ENCODE data around the gene NEURL4.

The NEURL4 gene

DNA sequence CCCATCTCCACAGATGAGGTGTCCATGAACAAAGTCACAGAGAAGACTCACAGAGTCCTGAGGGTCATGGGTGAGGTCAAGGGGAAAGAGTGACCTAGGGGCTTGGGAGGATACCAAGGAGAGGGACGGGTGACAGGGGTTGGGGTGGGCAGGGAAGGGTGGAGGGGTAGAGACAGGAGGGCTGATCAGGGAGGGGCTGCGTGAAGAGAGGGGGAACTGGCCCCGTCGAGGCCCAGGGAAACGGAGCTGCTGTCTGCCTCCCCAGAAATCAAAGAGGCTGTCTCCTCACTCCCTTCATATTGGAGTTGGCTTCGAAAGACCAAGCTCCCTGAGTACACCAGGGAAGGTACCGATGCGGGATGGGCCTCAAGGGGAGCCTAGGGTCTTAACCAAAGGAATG lies 26.4 kb upstream of the NEURL4 start:
- no peak for DNase-seq (ENCODE audit: low read depth)
- TF ChIP-seq, protein P1, sequence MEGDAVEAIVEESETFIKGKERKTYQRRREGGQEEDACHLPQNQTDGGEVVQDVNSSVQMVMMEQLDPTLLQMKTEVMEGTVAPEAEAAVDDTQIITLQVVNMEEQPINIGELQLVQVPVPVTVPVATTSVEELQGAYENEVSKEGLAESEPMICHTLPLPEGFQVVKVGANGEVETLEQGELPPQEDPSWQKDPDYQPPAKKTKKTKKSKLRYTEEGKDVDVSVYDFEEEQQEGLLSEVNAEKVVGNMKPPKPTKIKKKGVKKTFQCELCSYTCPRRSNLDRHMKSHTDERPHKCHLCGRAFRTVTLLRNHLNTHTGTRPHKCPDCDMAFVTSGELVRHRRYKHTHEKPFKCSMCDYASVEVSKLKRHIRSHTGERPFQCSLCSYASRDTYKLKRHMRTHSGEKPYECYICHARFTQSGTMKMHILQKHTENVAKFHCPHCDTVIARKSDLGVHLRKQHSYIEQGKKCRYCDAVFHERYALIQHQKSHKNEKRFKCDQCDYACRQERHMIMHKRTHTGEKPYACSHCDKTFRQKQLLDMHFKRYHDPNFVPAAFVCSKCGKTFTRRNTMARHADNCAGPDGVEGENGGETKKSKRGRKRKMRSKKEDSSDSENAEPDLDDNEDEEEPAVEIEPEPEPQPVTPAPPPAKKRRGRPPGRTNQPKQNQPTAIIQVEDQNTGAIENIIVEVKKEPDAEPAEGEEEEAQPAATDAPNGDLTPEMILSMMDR (IDR thresholded peaks at IDR 0.05; ENCODE audit: low read depth, low read length), result no peak
- TF ChIP-seq MYC (IDR thresholded peaks at IDR 0.05; ENCODE audit: low read depth, low read length), result no peak
- TF ChIP-seq, protein P2, sequence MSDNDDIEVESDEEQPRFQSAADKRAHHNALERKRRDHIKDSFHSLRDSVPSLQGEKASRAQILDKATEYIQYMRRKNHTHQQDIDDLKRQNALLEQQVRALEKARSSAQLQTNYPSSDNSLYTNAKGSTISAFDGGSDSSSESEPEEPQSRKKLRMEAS (IDR thresholded peaks at IDR 0.05; ENCODE audit: low read depth, low read length), result no peak
- TF ChIP-seq POLR2A (IDR thresholded peaks at IDR 0.05; ENCODE audit: extremely low read depth, insufficient read length), result no peak
- no peak overlapping the region for H3K4me3 ChIP-seq (ENCODE audit: low read depth, low read length)

DNA sequence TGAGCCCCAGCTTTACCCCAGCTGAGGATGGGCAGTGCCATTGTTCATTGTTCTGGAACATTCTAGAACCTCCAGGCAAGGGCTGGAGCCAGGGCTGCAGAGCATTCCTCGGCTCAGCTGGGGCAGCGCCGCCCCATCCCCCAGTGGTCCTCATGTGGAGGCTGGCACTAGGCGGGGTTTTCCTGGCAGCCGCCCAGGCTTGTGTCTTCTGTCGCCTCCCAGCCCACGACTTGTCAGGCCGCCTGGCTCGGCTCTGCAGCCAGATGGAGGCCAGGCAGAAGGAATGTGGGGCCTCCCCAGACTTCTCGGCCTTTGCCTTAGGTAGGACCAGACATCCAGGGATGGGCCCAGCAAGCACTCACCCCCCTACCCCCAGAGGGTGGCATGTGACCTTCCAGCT lies 25.9 kb upstream of the NEURL4 start, which contains the start of gene TMEM95:
Gene TMEM95 (plus strand): TSS at position 104 of the 400 bp plus-strand sequence. CDS start 49 bp downstream, at position 153.
- TF ChIP-seq, protein P2 (IDR thresholded peaks at IDR 0.05; ENCODE audit: low read depth, low read length), result no peak
- TF ChIP-seq POLR2A (IDR thresholded peaks at IDR 0.05; ENCODE audit: extremely low read depth, insufficient read length) (no peak), MYC (IDR thresholded peaks at IDR 0.05; ENCODE audit: low read depth, low read length) (no peak)
- TF ChIP-seq, protein P1 (IDR thresholded peaks at IDR 0.05; ENCODE audit: low read depth, low read length), result no peak
- no peak within 1 kb of the TSS for H3K4me3 ChIP-seq (ENCODE audit: low read depth, low read length)
- no peak for DNase-seq (ENCODE audit: low read depth)

DNA sequence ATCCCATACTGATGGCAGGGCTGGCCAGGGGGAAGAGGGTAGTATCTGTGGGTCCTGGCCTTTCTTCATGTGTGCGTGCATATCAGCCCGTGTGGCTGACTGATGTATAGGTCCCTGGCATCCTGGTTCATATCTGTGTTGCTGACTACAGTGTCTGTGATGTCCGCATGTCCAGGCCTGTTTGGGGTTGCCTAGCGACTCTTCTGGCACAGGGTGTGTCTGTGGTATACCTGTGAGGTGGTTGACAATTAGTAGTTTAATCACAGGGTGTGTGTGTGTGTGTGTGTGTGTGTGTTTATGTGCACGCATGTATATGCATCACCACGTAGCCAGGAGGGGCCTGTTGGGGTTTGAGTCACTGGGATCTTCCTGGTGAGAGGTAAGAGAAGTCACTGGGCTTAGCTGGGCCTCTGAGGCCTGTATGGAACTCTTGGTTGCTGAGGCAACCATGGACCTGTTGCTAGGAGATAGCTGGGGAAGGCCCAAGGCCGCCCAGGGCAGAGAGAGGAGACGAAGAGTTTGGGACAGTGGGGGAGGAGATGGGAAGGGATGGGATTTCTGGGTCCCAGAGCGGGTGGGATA lies 25.2 kb upstream of the NEURL4 start:
- no peak for DNase-seq (ENCODE audit: low read depth)
- TF ChIP-seq, protein P1 (IDR thresholded peaks at IDR 0.05; ENCODE audit: low read depth, low read length), result no peak
- TF ChIP-seq, protein P2 (IDR thresholded peaks at IDR 0.05; ENCODE audit: low read depth, low read length), result no peak
- TF ChIP-seq MYC (IDR thresholded peaks at IDR 0.05; ENCODE audit: low read depth, low read length), result no peak
- no peak for TF ChIP-seq POLR2A (IDR thresholded peaks at IDR 0.05; ENCODE audit: extremely low read depth, insufficient read length)
- no peak overlapping the region for H3K4me3 ChIP-seq (ENCODE audit: low read depth, low read length)

DNA sequence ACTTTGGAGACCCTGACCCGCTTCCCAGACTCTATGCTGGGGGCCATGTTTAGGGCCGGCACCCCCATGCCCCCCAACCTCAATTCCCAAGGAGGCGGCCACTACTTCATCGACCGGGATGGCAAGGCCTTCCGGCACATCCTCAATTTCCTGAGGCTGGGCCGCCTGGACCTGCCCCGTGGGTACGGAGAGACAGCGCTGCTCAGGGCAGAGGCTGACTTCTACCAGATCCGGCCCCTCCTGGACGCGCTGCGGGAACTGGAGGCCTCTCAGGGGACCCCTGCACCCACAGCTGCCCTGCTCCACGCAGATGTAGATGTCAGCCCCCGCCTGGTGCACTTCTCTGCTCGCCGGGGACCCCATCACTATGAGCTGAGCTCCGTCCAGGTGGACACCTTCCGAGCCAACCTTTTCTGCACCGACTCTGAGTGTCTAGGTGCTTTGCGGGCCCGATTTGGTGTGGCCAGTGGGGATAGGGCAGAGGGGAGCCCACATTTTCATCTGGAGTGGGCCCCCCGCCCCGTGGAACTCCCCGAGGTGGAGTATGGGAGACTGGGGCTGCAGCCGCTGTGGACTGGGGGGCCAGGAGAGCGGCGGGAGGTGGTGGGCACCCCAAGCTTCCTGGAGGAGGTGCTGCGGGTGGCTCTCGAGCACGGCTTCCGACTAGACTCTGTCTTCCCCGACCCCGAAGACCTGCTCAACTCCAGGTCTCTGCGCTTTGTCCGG lies 23.9 kb upstream of the NEURL4 start:
- TF ChIP-seq, protein P2 (IDR thresholded peaks at IDR 0.05; ENCODE audit: low read depth, low read length), result no peak
- TF ChIP-seq, protein P1 (IDR thresholded peaks at IDR 0.05; ENCODE audit: low read depth, low read length), result no peak
- TF ChIP-seq MYC (IDR thresholded peaks at IDR 0.05; ENCODE audit: low read depth, low read length) (no peak), POLR2A (IDR thresholded peaks at IDR 0.05; ENCODE audit: extremely low read depth, insufficient read length) (no peak)
- H3K4me3 ChIP-seq (ENCODE audit: low read depth, low read length), result no peak overlapping the region
- DNase-seq (ENCODE audit: low read depth), result no peak

DNA sequence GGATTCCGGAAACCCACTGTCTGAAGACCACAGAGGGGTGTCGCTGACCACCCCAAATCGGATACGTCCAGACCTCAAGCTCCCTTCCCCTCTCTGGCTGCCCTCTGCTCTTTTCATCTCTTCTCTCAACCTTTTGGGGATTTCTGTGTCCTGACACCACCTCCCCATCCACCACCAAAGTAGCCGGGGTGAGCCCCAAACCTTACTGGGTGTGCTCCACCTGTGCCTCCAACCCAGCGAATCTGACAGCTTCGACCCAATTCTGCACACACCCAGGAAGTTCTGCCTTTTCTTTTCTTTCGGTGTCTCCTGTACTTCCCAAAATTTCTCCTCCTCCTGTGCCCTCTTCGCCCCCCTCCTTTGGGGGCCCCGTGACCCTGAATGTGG lies 23.4 kb upstream of the NEURL4 start:
- DNase-seq (ENCODE audit: low read depth), result no peak

More for the DNA sequence above, 23.4 kb upstream of the NEURL4 start:
- peak overlapping the region; percentile 49 for H3K4me3 ChIP-seq (ENCODE audit: low read depth, low read length)
- TF ChIP-seq, protein P2 (IDR thresholded peaks at IDR 0.05; ENCODE audit: low read depth, low read length), result no peak
- TF ChIP-seq, protein P1 (IDR thresholded peaks at IDR 0.05; ENCODE audit: low read depth, low read length), result no peak
- TF ChIP-seq POLR2A (IDR thresholded peaks at IDR 0.05; ENCODE audit: extremely low read depth, insufficient read length) (no peak), MYC (IDR thresholded peaks at IDR 0.05; ENCODE audit: low read depth, low read length) (no peak)

Measured in NB4 (cell line).